Measurements from ENCODE around the gene PLCH2.

Gene PLCH2

GRCh38 chr1:2528966-2529783, 53.1 kb downstream of the PLCH2 start:
- no peak for DNase-seq (ENCODE audit: low read depth)

DNA sequence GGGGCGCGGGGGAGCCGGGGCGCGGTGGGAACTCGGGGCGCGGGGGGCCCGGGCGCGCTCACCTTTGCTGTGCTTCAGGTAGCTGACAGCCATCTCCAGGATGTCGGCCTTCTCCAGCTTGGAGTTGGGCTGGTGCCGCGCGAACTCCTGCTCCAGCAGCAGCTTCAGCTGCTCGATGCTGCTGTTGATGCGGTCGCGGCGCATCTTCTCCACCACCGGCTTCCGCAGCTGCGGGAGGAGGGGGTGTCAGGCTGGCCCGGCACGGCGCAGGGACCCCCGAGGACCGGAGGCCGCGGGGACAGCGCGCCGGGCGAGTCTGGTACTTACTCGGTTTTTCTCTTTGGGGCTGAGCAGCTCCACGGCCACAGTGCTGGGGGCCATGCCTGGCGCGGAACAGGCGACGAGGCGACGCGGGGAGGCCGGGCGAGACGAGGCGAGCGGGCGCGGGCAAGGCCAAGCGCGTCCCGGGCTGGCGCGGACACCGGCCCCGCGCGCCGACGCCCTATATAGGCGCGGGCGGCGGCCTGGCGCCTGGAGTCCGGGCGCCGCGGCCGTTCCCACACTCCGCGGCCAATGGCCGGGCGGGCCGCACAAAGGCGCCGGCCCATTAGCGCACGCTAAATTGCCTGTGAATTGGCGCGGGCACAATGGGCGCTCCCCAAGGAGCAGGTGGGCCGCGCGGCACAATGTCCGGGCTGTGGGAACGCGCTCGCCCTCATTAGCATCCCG, 53.9 kb downstream of the PLCH2 start, which contains the start of gene HES5:
HES5 (minus strand) TSS at position 480 of the 729 bp plus-strand sequence; CDS start at position 381, 99 bp downstream.
- no peak for DNase-seq (ENCODE audit: low read depth)

DNA sequence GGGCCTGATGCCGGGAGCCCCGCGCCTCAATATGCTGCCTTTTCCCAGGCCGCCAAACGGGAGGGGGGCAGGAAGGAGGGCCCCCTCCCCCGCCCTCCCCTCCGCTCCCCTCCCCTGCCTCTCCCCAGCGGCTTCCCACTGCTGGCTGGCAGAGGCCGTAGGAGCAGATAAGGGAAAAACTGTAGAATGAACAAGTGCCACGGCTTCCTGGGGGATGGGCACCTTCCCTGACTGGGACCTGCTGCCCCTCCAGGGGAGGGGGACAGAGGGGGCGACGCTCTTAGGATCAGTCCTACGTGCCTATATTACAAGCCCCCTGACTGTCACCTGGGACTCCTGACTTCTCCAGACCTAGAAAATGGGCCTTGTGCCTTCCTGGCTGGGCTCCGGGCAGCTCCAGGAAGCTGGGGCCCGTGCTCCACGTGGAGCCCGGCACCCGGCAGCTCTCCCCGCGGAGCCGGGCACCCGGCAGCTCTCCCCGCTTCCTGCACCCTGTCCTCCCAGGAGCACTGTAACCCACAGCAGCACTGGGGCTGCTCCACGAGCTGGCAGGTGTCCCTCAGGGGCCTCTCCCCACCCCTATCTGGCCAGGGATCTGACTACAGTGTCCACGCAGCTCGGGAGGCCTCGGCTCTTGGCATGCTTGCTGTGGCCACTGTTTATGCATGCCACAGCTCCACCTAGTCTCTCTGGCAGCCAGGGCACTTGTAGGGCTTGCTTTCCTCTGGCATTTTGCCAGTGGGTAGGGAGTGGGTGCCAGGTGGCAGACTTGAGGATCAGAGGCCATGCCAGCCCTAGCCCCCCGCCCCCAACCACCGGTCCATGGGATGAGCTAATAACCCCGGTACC, 54.6 kb downstream of the PLCH2 start:
- DNase-seq (ENCODE audit: low read depth): no peak

DNA sequence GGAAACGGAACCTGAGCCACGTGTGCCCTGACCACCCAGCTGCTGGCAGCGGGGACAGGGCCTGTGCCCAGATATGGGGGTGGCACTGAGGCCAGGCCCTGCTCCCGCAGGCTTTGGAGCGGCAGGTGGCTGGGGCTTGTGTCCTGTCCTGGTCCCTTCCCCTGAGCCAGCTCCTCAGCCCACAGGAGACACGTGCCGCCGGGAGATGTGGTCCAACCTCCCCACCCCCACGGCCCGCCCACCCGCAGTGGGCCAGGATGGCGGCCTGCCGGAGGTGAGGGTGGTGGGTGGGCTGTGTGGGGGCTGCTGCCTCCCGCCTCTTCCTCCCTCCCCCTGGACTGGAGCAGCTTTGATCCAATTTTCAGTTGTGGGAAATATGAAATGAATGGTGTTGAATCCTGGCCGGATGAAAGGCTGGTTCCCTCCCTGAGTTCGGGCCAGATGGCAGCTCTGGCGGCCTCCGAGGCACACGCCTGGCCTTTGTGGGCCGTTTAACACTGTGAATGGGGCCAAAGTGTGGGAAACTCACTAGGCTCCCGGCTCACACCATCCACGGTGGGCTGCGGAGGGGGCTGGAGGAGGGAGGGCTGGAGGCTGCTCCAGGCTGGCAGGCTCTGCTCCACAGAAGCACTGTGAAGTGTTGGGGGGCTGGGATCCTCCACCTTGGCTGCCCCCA, 56.5 kb downstream of the PLCH2 start:
- DNase-seq (ENCODE audit: low read depth): no peak

DNA sequence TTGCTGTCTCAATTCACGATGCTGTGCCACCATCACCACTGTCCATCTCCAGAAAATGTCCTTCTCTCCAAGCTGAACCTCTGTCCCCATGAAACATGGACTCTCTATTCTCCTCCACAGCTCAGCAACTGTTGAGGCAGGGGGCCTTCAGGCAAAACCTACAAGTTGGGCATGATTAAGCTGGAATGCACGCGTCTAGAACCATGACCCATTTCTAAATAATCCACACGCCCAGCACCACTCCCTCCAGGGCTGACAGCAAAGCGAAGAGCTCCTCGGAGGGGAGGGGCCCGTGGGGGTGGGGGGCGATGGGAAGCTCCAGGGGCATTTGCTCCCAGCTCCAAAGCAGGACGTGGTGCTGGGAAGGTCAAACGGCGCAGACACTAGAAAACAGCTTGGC, 57.3 kb downstream of the PLCH2 start:
- no peak for DNase-seq (ENCODE audit: low read depth)

DNA sequence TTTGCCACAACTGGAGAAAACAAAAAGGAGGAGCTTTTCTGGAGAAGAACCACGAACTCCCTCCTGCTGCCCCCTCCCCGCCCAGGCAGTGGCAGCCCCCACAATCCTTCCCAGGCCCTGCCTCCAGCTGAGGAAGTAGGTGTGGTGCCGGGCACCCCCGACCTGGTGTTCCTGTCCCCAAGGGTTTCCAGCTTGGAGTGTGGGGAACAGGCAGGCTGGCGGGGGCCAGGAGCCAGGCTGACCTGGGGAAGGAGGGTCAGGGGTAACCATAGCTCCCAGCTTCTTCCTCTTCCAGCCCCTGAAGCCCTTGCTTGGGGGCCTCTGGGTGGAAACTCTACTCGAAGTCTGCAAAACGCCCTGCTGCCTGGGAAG, 58.2 kb downstream of the PLCH2 start:
- DNase-seq (ENCODE audit: low read depth): no peak

DNA sequence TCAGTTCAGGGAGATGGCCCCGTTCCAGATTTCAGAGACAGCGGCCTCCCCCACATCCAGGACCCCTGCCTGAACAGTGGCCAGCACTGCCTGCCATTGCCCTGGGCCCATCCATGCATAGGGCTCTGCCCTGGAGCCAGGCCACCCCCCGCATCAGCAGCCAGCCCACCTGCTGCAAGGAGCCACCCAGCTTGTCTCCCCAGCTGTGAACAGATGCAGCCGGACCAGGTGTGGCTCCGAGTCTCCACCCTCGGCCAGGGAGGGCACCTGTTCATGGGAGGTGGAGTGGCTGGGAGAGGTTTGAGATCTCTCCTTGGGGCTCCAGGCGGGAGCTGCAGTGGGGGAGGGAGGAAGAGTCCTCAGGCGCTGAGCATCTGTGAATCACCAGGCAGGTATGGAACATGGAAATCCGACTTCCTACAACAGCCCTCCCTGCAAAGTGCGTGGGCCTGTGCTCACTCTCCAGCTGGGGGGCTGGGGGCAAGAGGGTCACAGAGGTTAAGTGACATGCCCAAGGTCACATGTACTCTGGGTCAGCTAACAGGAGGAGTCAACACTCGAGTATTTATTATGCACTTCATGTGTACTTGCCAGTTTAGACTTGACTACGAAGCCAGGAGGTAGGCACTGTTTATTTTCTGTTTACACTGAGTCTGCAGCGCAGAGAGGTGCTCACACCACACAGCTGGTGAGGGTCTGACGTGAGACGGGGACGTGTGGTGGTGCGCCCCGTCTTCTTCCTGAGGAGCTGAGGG, 58.8 kb downstream of the PLCH2 start:
- DNase-seq (ENCODE audit: low read depth): no peak

- DNase-seq (ENCODE audit: low read depth): no peak
Observed at GRCh38 chr1:2535455-2535854, 59.4 kb downstream of the PLCH2 start.

DNA sequence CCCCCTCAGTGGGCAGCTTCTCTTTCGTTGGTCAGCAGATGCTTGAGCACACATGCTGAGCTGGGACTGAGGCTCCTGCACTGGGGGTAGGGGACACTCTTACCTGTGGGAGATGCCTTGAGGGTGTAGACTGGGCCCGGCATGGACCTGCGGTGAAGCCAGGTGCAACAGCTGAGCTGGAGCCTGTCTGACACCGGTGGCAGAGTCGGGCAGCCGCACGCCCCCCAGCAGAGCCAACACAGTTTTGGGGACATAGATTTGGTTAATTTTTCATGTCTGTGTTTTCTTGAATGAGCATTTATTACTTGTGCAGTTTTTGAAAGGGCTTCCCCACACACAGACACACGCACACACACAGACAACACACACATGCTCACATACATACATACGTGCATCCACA, 59.9 kb downstream of the PLCH2 start:
- no peak for DNase-seq (ENCODE audit: low read depth)

DNA sequence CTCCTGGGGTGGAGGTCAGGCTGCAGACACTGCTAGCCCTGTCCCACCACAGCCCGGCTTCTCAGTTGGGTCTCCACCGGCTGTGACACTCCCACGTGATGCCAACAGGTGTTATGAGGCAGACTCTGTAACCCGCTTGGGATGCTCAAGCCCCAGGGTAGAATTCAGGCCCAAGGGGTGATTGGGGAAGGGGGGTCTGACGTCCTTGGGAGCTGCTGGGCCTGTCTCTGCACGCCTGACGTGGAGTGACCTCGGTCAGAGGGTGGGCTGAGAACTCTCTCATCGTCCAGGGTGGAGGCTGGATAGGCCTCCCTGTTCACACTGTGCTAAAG, 61.7 kb downstream of the PLCH2 start:
- DNase-seq (ENCODE audit: low read depth): no peak

DNA sequence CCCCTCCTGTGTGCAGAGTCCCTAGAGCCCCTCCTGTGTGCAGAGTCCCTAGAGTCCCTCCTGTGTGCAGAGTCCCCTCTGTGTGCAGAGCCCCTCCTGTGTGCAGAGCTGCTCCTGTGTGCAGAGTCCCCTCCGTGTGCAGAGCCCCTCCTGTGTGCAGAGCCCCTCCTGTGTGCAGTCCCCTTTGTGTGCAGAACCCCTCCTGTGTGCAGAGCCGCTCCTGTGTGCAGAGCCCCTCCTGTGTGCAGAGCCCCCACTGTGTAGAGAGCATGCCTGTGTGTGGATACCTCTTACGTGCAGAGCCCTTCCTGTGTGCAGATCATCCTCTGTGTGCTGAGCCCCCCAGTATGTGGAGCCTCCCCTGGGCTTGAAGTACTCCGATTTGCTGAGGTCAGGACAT, 62.3 kb downstream of the PLCH2 start:
- no peak for DNase-seq (ENCODE audit: low read depth)

- DNase-seq (ENCODE audit: low read depth): no peak
Observed at GRCh38 chr1:2538872-2539271, 62.8 kb downstream of the PLCH2 start.

GRCh38 chr1:2539312-2539907, 63.3 kb downstream of the PLCH2 start:
- no peak for DNase-seq (ENCODE audit: low read depth)

DNA sequence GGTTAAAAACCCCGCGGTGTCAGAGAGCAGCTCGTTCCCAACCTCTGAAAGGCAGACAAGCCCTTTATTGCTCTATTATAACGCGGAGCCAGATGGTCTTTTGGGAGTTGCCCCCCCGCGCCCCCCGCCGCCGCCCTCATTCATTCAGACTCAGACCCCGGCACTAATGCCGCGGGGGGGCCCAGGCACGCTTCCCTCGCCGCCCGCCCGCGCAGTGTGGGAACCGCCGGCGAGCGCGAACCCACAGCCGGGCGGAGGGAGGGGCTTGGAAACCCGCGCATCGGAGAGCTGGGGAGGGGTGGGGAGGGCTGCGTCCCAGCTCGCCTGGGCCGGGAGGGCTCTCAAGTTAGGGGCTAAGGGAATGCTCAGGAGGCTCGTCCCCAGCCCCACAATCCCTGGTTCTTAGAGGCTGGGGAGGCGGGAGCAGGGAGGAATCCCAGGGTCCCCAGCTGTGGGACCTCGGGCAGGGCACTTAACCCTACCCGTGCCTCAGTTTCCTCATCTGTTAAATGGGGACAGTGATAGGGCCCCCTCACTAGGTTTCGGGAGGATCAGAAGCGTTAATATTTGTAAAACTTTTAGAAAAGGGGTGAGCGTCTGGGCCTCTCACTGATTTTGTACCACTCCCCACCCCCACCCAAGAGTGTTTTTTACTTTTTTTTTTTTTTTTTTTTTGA, 64.9 kb downstream of the PLCH2 start:
- DNase-seq (ENCODE audit: low read depth): no peak

DNA sequence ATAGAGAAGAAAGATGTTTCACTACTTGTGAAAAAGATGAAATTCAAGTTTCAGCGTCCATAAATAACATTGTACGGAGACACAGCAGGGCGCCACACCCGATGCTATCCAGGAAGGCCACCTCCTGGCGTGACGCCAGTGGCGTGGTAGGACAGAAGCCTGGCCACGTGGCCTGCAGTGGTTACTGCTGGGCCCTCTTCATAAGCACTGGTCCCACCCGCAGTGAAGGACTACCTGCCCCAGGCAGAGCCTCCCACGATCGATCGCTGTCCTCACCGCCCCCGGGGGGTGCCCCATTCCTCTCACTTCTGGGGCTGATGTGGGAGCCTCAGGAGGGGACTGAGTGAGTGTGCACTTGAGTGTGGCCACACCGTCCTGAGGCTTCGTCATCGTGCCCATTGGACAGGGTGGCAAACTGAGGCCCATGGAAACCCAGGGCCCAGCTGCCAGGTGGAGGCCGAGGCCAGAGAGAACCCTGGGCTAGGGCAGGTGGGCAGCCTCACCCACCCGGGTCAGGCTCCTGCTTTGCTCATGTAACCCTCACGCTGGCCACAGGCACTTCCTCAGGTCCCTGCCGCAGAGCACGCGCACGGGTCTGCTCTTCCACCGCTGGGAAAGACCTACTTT, 65.6 kb downstream of the PLCH2 start:
- no peak for DNase-seq (ENCODE audit: low read depth)

DNA sequence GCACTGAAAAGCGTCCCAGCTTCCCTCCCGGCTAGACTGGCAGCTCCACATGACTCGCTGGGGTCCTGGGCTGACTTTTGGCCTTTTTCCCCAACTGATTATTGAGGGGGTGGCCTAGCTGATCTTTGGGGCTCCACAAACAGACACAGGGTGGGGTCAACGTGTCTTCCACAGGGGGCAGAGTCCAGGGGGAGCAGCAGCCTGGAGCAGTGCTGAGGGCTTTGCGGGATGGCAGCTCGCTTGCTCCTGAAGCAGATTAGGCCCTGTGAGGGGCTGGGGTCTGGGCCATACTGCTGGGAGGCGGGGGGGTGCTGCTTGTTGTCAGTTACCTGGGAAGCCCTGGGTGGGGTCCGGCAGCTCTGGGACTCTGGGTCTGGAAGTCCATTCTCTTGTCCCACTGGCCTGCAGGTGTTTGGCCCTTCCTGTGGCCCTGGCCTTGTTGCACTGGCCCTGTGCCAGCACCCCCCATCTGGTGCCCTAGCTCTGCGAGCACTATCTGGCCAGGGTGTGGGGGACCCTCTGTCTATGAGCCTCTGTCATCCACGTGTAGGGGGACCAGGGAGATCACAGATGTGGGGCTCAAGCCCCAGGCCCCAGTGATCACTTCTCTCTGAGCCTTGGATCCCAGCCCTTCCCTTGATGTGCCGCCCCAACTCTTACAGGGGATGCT, 66.3 kb downstream of the PLCH2 start:
- no peak for DNase-seq (ENCODE audit: low read depth)

DNA sequence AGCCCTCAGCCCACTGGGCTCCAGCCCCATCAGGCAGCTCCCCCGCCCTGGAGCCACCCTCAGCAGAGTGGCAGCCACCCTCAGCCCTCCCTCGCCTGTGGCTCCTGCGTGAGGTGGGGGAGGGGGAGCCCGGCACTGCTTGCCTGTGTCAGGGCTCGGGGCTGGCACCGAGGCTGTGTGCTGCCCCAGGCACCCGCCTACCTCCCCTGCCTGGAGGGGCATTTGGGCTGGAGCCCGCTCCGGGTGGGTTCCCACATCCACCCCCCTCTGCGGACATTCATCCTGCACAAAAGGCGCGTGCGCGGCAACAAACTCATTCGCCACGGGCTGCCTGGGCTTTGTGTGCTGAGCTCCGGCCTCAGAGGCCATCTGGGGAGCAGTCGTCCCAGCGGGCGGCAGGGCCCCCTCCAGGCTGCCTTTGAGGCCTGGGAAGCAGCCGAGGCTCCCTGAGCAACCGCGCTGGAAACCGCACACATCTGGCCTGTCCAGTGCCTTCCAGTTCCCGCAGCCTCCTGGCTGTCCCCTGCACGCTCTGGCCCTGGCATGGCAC, 67.5 kb downstream of the PLCH2 start:
- no peak for DNase-seq (ENCODE audit: low read depth)

DNA sequence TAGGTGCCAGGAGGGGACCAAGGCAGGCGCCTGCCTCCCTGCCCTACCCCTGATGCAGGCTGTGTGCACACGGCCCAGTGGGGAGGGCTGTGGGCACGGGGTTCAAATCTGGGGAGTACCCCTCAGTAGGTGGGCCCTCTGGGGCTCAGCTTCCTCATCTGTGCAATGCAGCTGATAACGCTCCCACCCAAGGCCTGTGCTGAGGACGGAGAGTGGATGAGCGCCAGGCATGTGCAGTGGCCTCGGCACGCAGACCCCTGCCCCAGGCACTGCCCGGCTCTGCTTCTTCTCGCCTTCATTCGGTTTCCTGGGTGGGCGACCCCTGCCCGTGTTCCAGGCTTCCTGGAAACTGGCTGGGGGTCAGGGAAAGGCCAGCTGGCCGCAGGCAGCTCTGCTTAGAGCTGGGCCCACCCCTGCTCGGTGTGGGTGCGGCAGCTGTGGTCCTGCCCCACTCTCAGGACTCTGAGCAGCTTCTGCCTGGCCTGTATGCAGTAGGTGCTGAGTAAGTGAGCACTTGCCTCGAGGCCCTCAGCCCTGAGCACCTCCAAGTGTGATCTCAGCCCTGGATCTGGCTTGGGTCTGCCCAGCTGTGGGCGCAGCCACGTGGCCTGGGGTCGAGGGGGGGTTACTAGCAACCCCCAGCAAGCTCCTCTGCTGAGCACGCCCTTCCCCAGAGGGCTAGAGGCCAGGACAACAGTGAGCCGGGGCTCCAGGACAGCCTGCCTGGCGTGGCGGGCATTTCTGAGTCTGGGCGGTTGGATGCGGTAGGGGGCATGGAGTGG, 68.2 kb downstream of the PLCH2 start:
- no peak for DNase-seq (ENCODE audit: low read depth)
